ENCODE data around the gene PCSK9. TPM values are rescaled to one million over a fixed set of nuclear protein-coding genes. Genes with fewer than 3 reads are reported as not detected.

Gene PCSK9
- total RNA-seq, 4 donors from 2014 or later: 0.44 to 4.3 (median 2.5) TPM

GRCh38 chr1:55067914-55068313 lies 28.6 kb downstream of the PCSK9 start:
- Histone ChIP-seq H3K27ac (no peak overlapping the region), H3K9me3 (no peaks in the 10 kb centered on the region), H3K36me3 (peaks cover 2 to 73% (median 15%) of the 10 kb centered on the region in 3 donors), H3K4me1 (peaks cover 0 to 12% (median 0%) of the 10 kb centered on the region in 4 donors), H3K27me3 (no peaks in the 10 kb centered on the region), H3K4me3 (no peak overlapping the region)
- no peak for TF ChIP-seq EP300 (IDR thresholded peaks at IDR 0.05)
- TF ChIP-seq POLR2A (IDR thresholded peaks at IDR 0.05): no peak
- TF ChIP-seq CTCF (IDR thresholded peaks at IDR 0.05): no peak
- WGBS, 2 donors: 50 to 69% methylated on average over 1 of the region's 1 CpG
- no peak for DNase-seq (ENCODE audit: low spot score in 2 of 2)

DNA sequence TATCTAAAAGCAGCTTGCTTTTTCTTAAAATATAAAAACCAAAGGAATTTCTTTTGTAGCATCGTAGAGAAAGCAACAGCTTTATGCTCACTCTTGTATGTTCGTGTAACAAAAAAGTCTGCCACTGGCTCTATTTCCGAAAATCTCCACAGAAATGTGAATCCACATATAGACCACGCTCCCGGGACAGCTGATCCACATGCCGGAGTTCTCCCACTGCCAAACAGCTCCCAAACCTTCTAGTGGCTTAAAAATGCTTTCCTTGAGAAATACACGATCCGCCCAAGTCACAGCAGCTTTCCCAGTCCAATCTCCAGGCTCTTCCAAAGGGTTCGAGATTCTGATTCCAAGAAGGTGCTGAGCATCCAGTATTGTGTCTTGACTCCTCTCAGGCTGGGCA lies 29.3 kb downstream of the PCSK9 start:
- 90 to 91% methylated on average over 9 of the region's 9 CpGs for WGBS, 2 donors
- no peak overlapping the region for H3K27ac ChIP-seq
- no peaks in the 10 kb centered on the region for H3K9me3 ChIP-seq
- DNase-seq (ENCODE audit: low spot score in 2 of 2): no peak
- peaks cover 0 to 12% (median 0%) of the 10 kb centered on the region in 4 donors for H3K4me1 ChIP-seq
- H3K27me3 ChIP-seq: no peaks in the 10 kb centered on the region
- no peak overlapping the region for H3K4me3 ChIP-seq
- TF ChIP-seq CTCF (IDR thresholded peaks at IDR 0.05) (no peak), POLR2A (IDR thresholded peaks at IDR 0.05) (no peak), EP300 (IDR thresholded peaks at IDR 0.05) (no peak)
- peaks cover 4 to 80% (median 15%) of the 10 kb centered on the region in 3 donors for H3K36me3 ChIP-seq

- Histone ChIP-seq H3K27ac (no peak overlapping the region), H3K27me3 (no peaks in the 10 kb centered on the region), H3K4me1 (peaks cover 0 to 8% (median 0%) of the 10 kb centered on the region in 4 donors), H3K36me3 (peaks cover 4 to 87% (median 15%) of the 10 kb centered on the region in 3 donors), H3K9me3 (no peaks in the 10 kb centered on the region), H3K4me3 (no peak overlapping the region)
- 87 to 93% methylated on average over 7 of the region's 7 CpGs for WGBS, 2 donors
- no peak for DNase-seq (ENCODE audit: low spot score in 2 of 2)
- TF ChIP-seq POLR2A (IDR thresholded peaks at IDR 0.05) (no peak), EP300 (IDR thresholded peaks at IDR 0.05) (no peak), CTCF (IDR thresholded peaks at IDR 0.05) (no peak)
These were observed 29.9 kb downstream of the PCSK9 start for GRCh38 chr1:55069280-55069679.

- peaks cover 4 to 99% (median 15%) of the 10 kb centered on the region in 3 donors for H3K36me3 ChIP-seq
- no peaks in the 10 kb centered on the region for H3K4me1 ChIP-seq
- H3K9me3 ChIP-seq: no peaks in the 10 kb centered on the region
- H3K27ac ChIP-seq: no peak overlapping the region
- no peak overlapping the region for H3K4me3 ChIP-seq
- H3K27me3 ChIP-seq: no peaks in the 10 kb centered on the region
- DNase-seq (ENCODE audit: low spot score in 2 of 2): no peak
- 80 to 84% methylated on average over 17 of the region's 17 CpGs for WGBS, 2 donors
- TF ChIP-seq CTCF (IDR thresholded peaks at IDR 0.05) (no peak), EP300 (IDR thresholded peaks at IDR 0.05) (no peak), POLR2A (IDR thresholded peaks at IDR 0.05) (no peak)
These were observed 31.2 kb downstream of the PCSK9 start for GRCh38 chr1:55070293-55071164.

GRCh38 chr1:55071477-55071876 lies 32.1 kb downstream of the PCSK9 start:
- H3K9me3 ChIP-seq: no peaks in the 10 kb centered on the region
- H3K27me3 ChIP-seq: no peaks in the 10 kb centered on the region
- no peak overlapping the region for H3K4me3 ChIP-seq
- H3K36me3 ChIP-seq: peaks cover 4 to 100% (median 15%) of the 10 kb centered on the region in 3 donors
- H3K4me1 ChIP-seq: no peaks in the 10 kb centered on the region
- H3K27ac ChIP-seq: no peak overlapping the region
- WGBS, 2 donors: 50 to 52% methylated on average over 8 of the region's 8 CpGs
- TF ChIP-seq CTCF (IDR thresholded peaks at IDR 0.05): no peak
- no peak for TF ChIP-seq EP300 (IDR thresholded peaks at IDR 0.05)
- TF ChIP-seq POLR2A (IDR thresholded peaks at IDR 0.05): no peak
- DNase-seq (ENCODE audit: low spot score in 2 of 2): no peak
